ENCODE results near the gene EGFR. TPM values are rescaled to one million over a fixed set of nuclear protein-coding genes. Genes with fewer than 3 reads are reported as not detected.

EGFR gene
- polyA plus RNA-seq, 1 donor from 2014 or later: 0.22 TPM

- Histone ChIP-seq H2AFZ (ENCODE audit: low read depth, low read length) (no peak overlapping the region), H3K4me2 (ENCODE audit: low read length) (no peak overlapping the region), H3K9me2 (ENCODE audit: insufficient read depth, low read length) (no peaks in the 10 kb centered on the region), H4K20me1 (ENCODE audit: insufficient read depth) (no peaks in the 10 kb centered on the region), H3K9me3 (ENCODE audit: low read length) (no peaks in the 10 kb centered on the region), H3F3A (ENCODE audit: insufficient read depth, low read length, poor library complexity, severe bottlenecking) (no peaks in the 10 kb centered on the region), H3K9ac (ENCODE audit: low read length) (no peak overlapping the region), H3K79me2 (replicated peaks; ENCODE audit: insufficient read depth, low read length) (no peaks in the 10 kb centered on the region), H3K4me3 (ENCODE audit: low read length) (no peak overlapping the region), H3K36me3 (ENCODE audit: insufficient read depth, low read length) (no peaks in the 10 kb centered on the region), H3K27me3 (ENCODE audit: insufficient read depth, low read depth, low read length) (no peaks in the 10 kb centered on the region), H3K27ac (ENCODE audit: low read length) (no peak overlapping the region)
- TF ChIP-seq EP300 (conservative IDR thresholded peaks at IDR 0.05; ENCODE audit: poor library complexity, severe bottlenecking) (no peak), MXI1 (conservative IDR thresholded peaks at IDR 0.05; ENCODE audit: poor library complexity, severe bottlenecking) (no peak), REST (IDR thresholded peaks at IDR 0.05; ENCODE audit: borderline replicate concordance) (no peak), EZH2 (IDR thresholded peaks at IDR 0.05; ENCODE audit: borderline replicate concordance, insufficient read depth, low read length, poor library complexity, severe bottlenecking) (no peak), TAF1 (IDR thresholded peaks at IDR 0.05; ENCODE audit: low read depth) (no peak), POLR2AphosphoS5 (IDR thresholded peaks at IDR 0.05) (no peak), CTCF (IDR thresholded peaks at IDR 0.05; ENCODE audit: poor library complexity, severe bottlenecking) (no peak), SMC3 (conservative IDR thresholded peaks at IDR 0.05; ENCODE audit: poor library complexity) (no peak), RAD21 (conservative IDR thresholded peaks at IDR 0.05) (no peak)
These were observed 129.8 kb downstream of the EGFR start for GRCh38 chr7:55148571-55148970.

DNA sequence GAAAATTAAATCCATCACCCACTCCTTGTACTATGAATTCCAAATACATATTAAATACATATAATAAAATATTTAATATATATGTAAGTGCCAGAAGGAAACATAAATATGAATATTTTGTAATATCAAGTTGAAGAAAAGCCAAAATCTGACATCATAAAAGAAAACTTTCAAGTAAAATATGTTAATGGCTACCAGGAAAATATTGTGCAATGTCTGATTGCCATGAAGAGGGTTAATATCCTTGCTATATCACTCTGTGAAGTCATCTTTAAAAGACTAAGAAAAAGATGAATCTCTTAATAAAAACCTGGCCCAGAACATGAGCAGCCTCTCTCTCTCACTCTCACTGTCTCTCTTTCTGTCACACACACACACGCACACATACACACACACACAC lies 130.2 kb downstream of the EGFR start:
- no peaks in the 10 kb centered on the region for H3K36me3 ChIP-seq (ENCODE audit: insufficient read depth, low read length)
- H3K4me3 ChIP-seq (ENCODE audit: low read length): no peak overlapping the region
- H2AFZ ChIP-seq (ENCODE audit: low read depth, low read length): no peak overlapping the region
- H3K27me3 ChIP-seq (ENCODE audit: insufficient read depth, low read depth, low read length): no peaks in the 10 kb centered on the region
- no peaks in the 10 kb centered on the region for H3K9me2 ChIP-seq (ENCODE audit: insufficient read depth, low read length)
- H3K9me3 ChIP-seq (ENCODE audit: low read length): no peaks in the 10 kb centered on the region
- no peaks in the 10 kb centered on the region for H3F3A ChIP-seq (ENCODE audit: insufficient read depth, low read length, poor library complexity, severe bottlenecking)
- H4K20me1 ChIP-seq (ENCODE audit: insufficient read depth): no peaks in the 10 kb centered on the region
- H3K9ac ChIP-seq (ENCODE audit: low read length): no peak overlapping the region
- no peak overlapping the region for H3K27ac ChIP-seq (ENCODE audit: low read length)
- H3K4me2 ChIP-seq (ENCODE audit: low read length): no peak overlapping the region
- H3K79me2 ChIP-seq (replicated peaks; ENCODE audit: insufficient read depth, low read length): no peaks in the 10 kb centered on the region
- no peak for TF ChIP-seq EZH2 (IDR thresholded peaks at IDR 0.05; ENCODE audit: borderline replicate concordance, insufficient read depth, low read length, poor library complexity, severe bottlenecking)
- no peak for TF ChIP-seq CTCF (IDR thresholded peaks at IDR 0.05; ENCODE audit: poor library complexity, severe bottlenecking)
- TF ChIP-seq POLR2AphosphoS5 (IDR thresholded peaks at IDR 0.05): no peak
- no peak for TF ChIP-seq RAD21 (conservative IDR thresholded peaks at IDR 0.05)
- no peak for TF ChIP-seq MXI1 (conservative IDR thresholded peaks at IDR 0.05; ENCODE audit: poor library complexity, severe bottlenecking)
- TF ChIP-seq TAF1 (IDR thresholded peaks at IDR 0.05; ENCODE audit: low read depth): no peak
- no peak for TF ChIP-seq SMC3 (conservative IDR thresholded peaks at IDR 0.05; ENCODE audit: poor library complexity)
- no peak for TF ChIP-seq EP300 (conservative IDR thresholded peaks at IDR 0.05; ENCODE audit: poor library complexity, severe bottlenecking)
- no peak for TF ChIP-seq REST (IDR thresholded peaks at IDR 0.05; ENCODE audit: borderline replicate concordance)

All from neural cell (in vitro differentiated cells).